Measurements from ENCODE around the gene MAGT1.

- TF ChIP-seq CTCF (conservative IDR thresholded peaks at IDR 0.05; ENCODE audit: low read depth, low read length) = peak; percentile 56
- TF ChIP-seq POLR2A (IDR thresholded peaks at IDR 0.05; ENCODE audit: low read depth, low read length) = peak; percentile 90
- TF ChIP-seq MAFK (IDR thresholded peaks at IDR 0.05; ENCODE audit: low read depth, low read length) = no peak
- TF ChIP-seq RCOR1 (IDR thresholded peaks at IDR 0.05; ENCODE audit: insufficient replicate concordance, low read length) = no peak
- TF ChIP-seq SMC3 (IDR thresholded peaks at IDR 0.05; ENCODE audit: low read depth, low read length) = no peak
- no peak for TF ChIP-seq CEBPB (IDR thresholded peaks at IDR 0.05; ENCODE audit: low read depth, low read length)
- no peak for TF ChIP-seq BHLHE40 (IDR thresholded peaks at IDR 0.05; ENCODE audit: low read depth, low read length)
- TF ChIP-seq NFE2L2 (IDR thresholded peaks at IDR 0.05; ENCODE audit: low read depth, low read length) = no peak
- no peak for TF ChIP-seq MXI1 (IDR thresholded peaks at IDR 0.05; ENCODE audit: borderline replicate concordance, low read depth, low read length)
- no peak for TF ChIP-seq RFX5 (IDR thresholded peaks at IDR 0.05; ENCODE audit: low read depth, low read length)
- TF ChIP-seq, protein P1, sequence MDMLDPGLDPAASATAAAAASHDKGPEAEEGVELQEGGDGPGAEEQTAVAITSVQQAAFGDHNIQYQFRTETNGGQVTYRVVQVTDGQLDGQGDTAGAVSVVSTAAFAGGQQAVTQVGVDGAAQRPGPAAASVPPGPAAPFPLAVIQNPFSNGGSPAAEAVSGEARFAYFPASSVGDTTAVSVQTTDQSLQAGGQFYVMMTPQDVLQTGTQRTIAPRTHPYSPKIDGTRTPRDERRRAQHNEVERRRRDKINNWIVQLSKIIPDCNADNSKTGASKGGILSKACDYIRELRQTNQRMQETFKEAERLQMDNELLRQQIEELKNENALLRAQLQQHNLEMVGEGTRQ (IDR thresholded peaks at IDR 0.05; ENCODE audit: low read depth, low read length) = no peak
- TF ChIP-seq MAZ (IDR thresholded peaks at IDR 0.05; ENCODE audit: borderline replicate concordance, low read depth, low read length) = no peak
- no peak for TF ChIP-seq FOS (IDR thresholded peaks at IDR 0.05; ENCODE audit: low read depth, low read length)
Measured at GRCh38 chrX:77899081-77899828, 4.0 kb upstream of the MAGT1 start, which contains the start of gene COX7B.

Measured in IMR-90 (cell line).